ENCODE results near the gene ELL2. TPM values are rescaled to one million over a fixed set of nuclear protein-coding genes. Genes with fewer than 3 reads are reported as not detected.
A peak's percentile ranks its signal among the peaks of the same experiment; 100 is the strongest.

ELL2 gene
- polyA plus RNA-seq, 6 donors from 2014 or later = 6.3 to 10.1 (median 8.3) TPM

- H3K9me3 Mint-ChIP-seq = peaks cover 0 to 10% (median 2%) of the 10 kb centered on the region in 7 donors
- no peaks in the 10 kb centered on the region for H3K4me1 Mint-ChIP-seq
- DNase-seq (no peak), ATAC-seq (ENCODE audit: low read depth in 2 of 2) (no peak)
- H3K27ac Mint-ChIP-seq = no peak overlapping the region
- H3K36me3 Mint-ChIP-seq = no peaks in the 10 kb centered on the region
- H3K27me3 Mint-ChIP-seq = peaks cover 0 to 19% (median 8%) of the 10 kb centered on the region in 3 donors
- peak overlapping the region in 1 of 8 donors; percentile 25 for H3K4me3 Mint-ChIP-seq
Measured at GRCh38 chr5:95969651-95970358, 8.2 kb upstream of the ELL2 start.

- Mint-ChIP-seq H3K4me3 (no peak overlapping the region), H3K4me1 (no peaks in the 10 kb centered on the region), H3K36me3 (no peaks in the 10 kb centered on the region), H3K27me3 (peaks cover 0 to 19% (median 8%) of the 10 kb centered on the region in 3 donors), H3K27ac (no peak overlapping the region), H3K9me3 (peaks cover 0 to 10% (median 2%) of the 10 kb centered on the region in 7 donors)
- no peak for DNase-seq
- no peak for ATAC-seq (ENCODE audit: low read depth in 2 of 2)
Measured at GRCh38 chr5:95969055-95969454, 7.4 kb upstream of the ELL2 start.

GRCh38 chr5:95967236-95967635 lies 5.6 kb upstream of the ELL2 start:
- Mint-ChIP-seq H3K4me3 (peak overlapping the region in 1 of 8 donors; percentile 65), H3K4me1 (peaks cover 3 to 5% (median 5%) of the 10 kb centered on the region in 3 donors), H3K9me3 (peaks cover 0 to 7% (median 2%) of the 10 kb centered on the region in 7 donors), H3K27ac (no peak overlapping the region), H3K36me3 (no peaks in the 10 kb centered on the region), H3K27me3 (peaks cover 0 to 10% (median 0%) of the 10 kb centered on the region in 3 donors)
- DNase-seq (no peak), ATAC-seq (ENCODE audit: low read depth in 2 of 2) (no peak)

GRCh38 chr5:95966005-95966404 lies 4.4 kb upstream of the ELL2 start:
- DNase-seq = no peak
- Mint-ChIP-seq H3K9me3 (peaks cover 0 to 7% (median 4%) of the 10 kb centered on the region in 7 donors), H3K27me3 (peaks cover 0 to 10% (median 0%) of the 10 kb centered on the region in 3 donors), H3K4me3 (no peak overlapping the region), H3K4me1 (peaks cover 8 to 13% (median 11%) of the 10 kb centered on the region in 3 donors), H3K36me3 (no peaks in the 10 kb centered on the region), H3K27ac (no peak overlapping the region)
- no peak for ATAC-seq (ENCODE audit: low read depth in 2 of 2)

GRCh38 chr5:95963650-95964410 lies 2.2 kb upstream of the ELL2 start:
- Mint-ChIP-seq H3K36me3 (no peaks in the 10 kb centered on the region), H3K4me3 (peak overlapping the region in 2 of 8 donors; percentile 23 to 30), H3K27me3 (peaks cover 0 to 10% (median 0%) of the 10 kb centered on the region in 3 donors), H3K9me3 (peaks cover 0 to 4% (median 0%) of the 10 kb centered on the region in 7 donors), H3K4me1 (peaks cover 30 to 34% (median 31%) of the 10 kb centered on the region in 3 donors), H3K27ac (peak overlapping the region in 3 of 6 donors; percentile 9 to 99 (median 72))
- no peak for DNase-seq
- no peak for ATAC-seq (ENCODE audit: low read depth in 2 of 2)

GRCh38 chr5:95962785-95963184 lies 1.1 kb upstream of the ELL2 start:
- DNase-seq (no peak), ATAC-seq (ENCODE audit: low read depth in 2 of 2) (no peak)
- Mint-ChIP-seq H3K4me1 (peaks cover 34 to 38% (median 37%) of the 10 kb centered on the region in 3 donors), H3K27me3 (peaks cover 0 to 8% (median 0%) of the 10 kb centered on the region in 3 donors), H3K9me3 (peaks cover 0 to 4% (median 0%) of the 10 kb centered on the region in 7 donors), H3K36me3 (no peaks in the 10 kb centered on the region), H3K4me3 (peak overlapping the region in 7 of 8 donors; percentile 61 to 100 (median 95)), H3K27ac (peak overlapping the region; percentile 98 to 99 (median 99))

- DNase-seq (no peak), ATAC-seq (ENCODE audit: low read depth in 2 of 2) (no peak)
- Mint-ChIP-seq H3K9me3 (peaks cover 0 to 4% (median 0%) of the 10 kb centered on the region in 7 donors), H3K4me3 (peak overlapping the region; percentile 89 to 100 (median 95)), H3K4me1 (peaks cover 34 to 38% (median 37%) of the 10 kb centered on the region in 3 donors), H3K27me3 (peaks cover 0 to 6% (median 0%) of the 10 kb centered on the region in 3 donors), H3K36me3 (no peaks in the 10 kb centered on the region), H3K27ac (peak overlapping the region; percentile 98 to 99 (median 99))
Measured at GRCh38 chr5:95962475-95962773, 773 bp upstream of the ELL2 start.

GRCh38 chr5:95960667-95961616 lies 709 bp downstream of the ELL2 start:
- DNase-seq (peak; percentile 90), ATAC-seq (ENCODE audit: low read depth in 2 of 2) (peak; percentile 66)
- Mint-ChIP-seq H3K36me3 (no peaks in the 10 kb centered on the region), H3K4me3 (peak overlapping the region; percentile 95 to 100 (median 99)), H3K27ac (peak overlapping the region; percentile 99 to 100 (median 99)), H3K4me1 (peaks cover 37 to 40% (median 38%) of the 10 kb centered on the region in 3 donors), H3K27me3 (no peaks in the 10 kb centered on the region), H3K9me3 (peaks cover 0 to 4% (median 0%) of the 10 kb centered on the region in 7 donors)

- Mint-ChIP-seq H3K4me1 (peaks cover 37 to 44% (median 42%) of the 10 kb centered on the region in 3 donors), H3K27me3 (no peaks in the 10 kb centered on the region), H3K27ac (peak overlapping the region; percentile 98 to 100 (median 99)), H3K4me3 (peak overlapping the region; percentile 95 to 100 (median 99)), H3K36me3 (peaks cover under 1 to 2% of the 10 kb centered on the region in 2 donors), H3K9me3 (peaks cover 0 to 4% (median 0%) of the 10 kb centered on the region in 7 donors)
- ATAC-seq (ENCODE audit: low read depth in 2 of 2) (no peak), DNase-seq (no peak)
Measured at GRCh38 chr5:95959888-95960666, 1.6 kb downstream of the ELL2 start.

GRCh38 chr5:95959051-95959887 lies 2.4 kb downstream of the ELL2 start:
- peaks cover 5 to 10% of the 10 kb centered on the region in 2 donors for H3K36me3 Mint-ChIP-seq
- no peak for DNase-seq
- no peak for ATAC-seq (ENCODE audit: low read depth in 2 of 2)
- no peaks in the 10 kb centered on the region for H3K27me3 Mint-ChIP-seq
- peaks cover 42 to 50% (median 48%) of the 10 kb centered on the region in 3 donors for H3K4me1 Mint-ChIP-seq
- peak overlapping the region in 7 of 8 donors; percentile 77 to 100 (median 99) for H3K4me3 Mint-ChIP-seq
- peak overlapping the region in 4 of 6 donors; percentile 2 to 99 (median 48) for H3K27ac Mint-ChIP-seq
- H3K9me3 Mint-ChIP-seq = peaks cover 0 to 4% (median 0%) of the 10 kb centered on the region in 7 donors

GRCh38 chr5:95958310-95959014 lies 3.2 kb downstream of the ELL2 start:
- Mint-ChIP-seq H3K4me1 (peaks cover 42 to 54% (median 48%) of the 10 kb centered on the region in 3 donors), H3K4me3 (peak overlapping the region in 2 of 8 donors; percentile 63 to 99), H3K9me3 (peaks cover 0 to 4% (median 0%) of the 10 kb centered on the region in 7 donors), H3K36me3 (peaks cover 5 to 10% of the 10 kb centered on the region in 2 donors), H3K27me3 (no peaks in the 10 kb centered on the region), H3K27ac (peak overlapping the region in 1 of 6 donors; percentile 99)
- no peak for DNase-seq
- ATAC-seq (ENCODE audit: low read depth in 2 of 2) = no peak
